ENCODE results near the gene SYNE1.

DNA sequence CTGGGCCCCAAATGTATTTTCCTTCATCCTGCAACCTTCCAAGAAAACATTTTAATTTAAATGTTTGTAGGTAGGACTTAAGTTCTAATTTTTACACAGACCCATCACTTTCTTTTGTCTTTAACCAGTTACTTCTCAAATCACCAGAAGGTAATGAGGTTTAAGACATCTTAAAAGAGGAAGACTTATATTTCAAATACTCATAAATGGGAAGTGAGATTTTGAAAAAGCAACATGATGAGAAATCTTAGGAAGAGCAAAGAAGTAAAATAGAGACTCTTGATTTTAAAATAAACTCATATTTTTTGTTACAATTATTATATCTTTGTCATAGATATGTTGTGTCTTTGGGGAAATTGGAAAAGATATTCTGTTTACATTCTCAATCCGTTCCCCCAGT lies 82.3 kb downstream of the SYNE1 start:
- no peak for TF ChIP-seq POLR2AphosphoS5 (IDR thresholded peaks at IDR 0.05)
- TF ChIP-seq, protein P1, sequence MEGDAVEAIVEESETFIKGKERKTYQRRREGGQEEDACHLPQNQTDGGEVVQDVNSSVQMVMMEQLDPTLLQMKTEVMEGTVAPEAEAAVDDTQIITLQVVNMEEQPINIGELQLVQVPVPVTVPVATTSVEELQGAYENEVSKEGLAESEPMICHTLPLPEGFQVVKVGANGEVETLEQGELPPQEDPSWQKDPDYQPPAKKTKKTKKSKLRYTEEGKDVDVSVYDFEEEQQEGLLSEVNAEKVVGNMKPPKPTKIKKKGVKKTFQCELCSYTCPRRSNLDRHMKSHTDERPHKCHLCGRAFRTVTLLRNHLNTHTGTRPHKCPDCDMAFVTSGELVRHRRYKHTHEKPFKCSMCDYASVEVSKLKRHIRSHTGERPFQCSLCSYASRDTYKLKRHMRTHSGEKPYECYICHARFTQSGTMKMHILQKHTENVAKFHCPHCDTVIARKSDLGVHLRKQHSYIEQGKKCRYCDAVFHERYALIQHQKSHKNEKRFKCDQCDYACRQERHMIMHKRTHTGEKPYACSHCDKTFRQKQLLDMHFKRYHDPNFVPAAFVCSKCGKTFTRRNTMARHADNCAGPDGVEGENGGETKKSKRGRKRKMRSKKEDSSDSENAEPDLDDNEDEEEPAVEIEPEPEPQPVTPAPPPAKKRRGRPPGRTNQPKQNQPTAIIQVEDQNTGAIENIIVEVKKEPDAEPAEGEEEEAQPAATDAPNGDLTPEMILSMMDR (IDR thresholded peaks at IDR 0.05 in 8 of 11, conservative IDR thresholded peaks at IDR 0.05 in 3 of 11) = no peak
- TF ChIP-seq POLR2A (IDR thresholded peaks at IDR 0.05) = no peak
